GM19468 (cell line): ENCODE data around the gene MESP1.

Source experiments
- ATAC-seq: cut with Tn5 transposase; IDR thresholded peaks from one replicate; pipeline ENCODE4 v1.9.1; 2021; ENCODE audit warnings: mild to moderate bottlenecking, moderate library complexity, moderate number of reproducible peaks; ENCODE audit not compliant: unreplicated experiment; ENCODE audit errors: extremely low read depth

The MESP1 gene

GRCh38 chr15:89760303-89761008 lies 9.4 kb upstream of the MESP1 start:
- ATAC-seq, result no peak

- ATAC-seq, result no peak
Observed at GRCh38 chr15:89759835-89760234, 8.8 kb upstream of the MESP1 start.

GRCh38 chr15:89758981-89759380 lies 7.9 kb upstream of the MESP1 start:
- no peak for ATAC-seq

GRCh38 chr15:89758283-89758682 lies 7.2 kb upstream of the MESP1 start:
- ATAC-seq, result no peak

GRCh38 chr15:89756897-89757296 lies 5.8 kb upstream of the MESP1 start:
- no peak for ATAC-seq

GRCh38 chr15:89755701-89756100 lies 4.7 kb upstream of the MESP1 start:
- no peak for ATAC-seq

GRCh38 chr15:89754361-89755154 lies 3.5 kb upstream of the MESP1 start:
- ATAC-seq, result no peak

- no peak for ATAC-seq
Observed at GRCh38 chr15:89753855-89754254, 2.8 kb upstream of the MESP1 start.

GRCh38 chr15:89751748-89752147 lies 699 bp upstream of the MESP1 start:
- no peak for ATAC-seq

- ATAC-seq, result no peak
Observed at GRCh38 chr15:89749951-89750559, 994 bp downstream of the MESP1 start.

GRCh38 chr15:89749526-89749925 lies 1.5 kb downstream of the MESP1 start:
- ATAC-seq, result no peak

GRCh38 chr15:89749054-89749453 lies 2.0 kb downstream of the MESP1 start:
- ATAC-seq, result no peak

- no peak for ATAC-seq
Observed at GRCh38 chr15:89747708-89748682, 3.1 kb downstream of the MESP1 start.

GRCh38 chr15:89746386-89746780 lies 4.7 kb downstream of the MESP1 start:
- no peak for ATAC-seq

- no peak for ATAC-seq
Observed at GRCh38 chr15:89745768-89746167, 5.3 kb downstream of the MESP1 start.

- no peak for ATAC-seq
Observed at GRCh38 chr15:89745131-89745530, 5.9 kb downstream of the MESP1 start.

- no peak for ATAC-seq
Observed at GRCh38 chr15:89743594-89743993, 7.5 kb downstream of the MESP1 start.

GRCh38 chr15:89743011-89743410 lies 8.0 kb downstream of the MESP1 start:
- ATAC-seq, result no peak

- no peak for ATAC-seq
Observed at GRCh38 chr15:89740137-89740536, 10.9 kb downstream of the MESP1 start.

GRCh38 chr15:89735773-89736172 lies 15.3 kb downstream of the MESP1 start:
- ATAC-seq, result no peak
